ENCODE results near the gene TMSB10.
"Not testable (repeated sequence)": the region's sequence is repeated elsewhere in the genome, so short reads cannot be mapped to it uniquely, and the experiment has no call there.

The TMSB10 gene

DNA sequence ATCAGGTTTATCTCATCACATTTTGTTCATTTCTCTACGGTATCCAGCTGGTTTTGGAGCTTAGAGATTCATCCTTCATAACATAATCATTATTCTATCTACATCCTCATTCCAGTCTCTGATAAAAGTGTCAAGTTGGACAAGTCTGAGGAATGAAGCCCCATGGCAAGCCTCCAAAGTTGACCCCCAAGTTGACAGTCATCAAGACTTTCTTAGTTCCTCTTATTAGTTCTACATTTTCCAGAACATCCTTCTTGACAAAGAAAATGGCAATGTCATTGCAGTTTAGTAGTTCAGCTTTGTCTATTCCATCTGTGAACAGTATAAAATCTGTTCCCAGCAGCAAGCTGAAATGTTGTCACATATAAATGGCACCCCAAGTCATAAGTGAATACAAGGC lies 4.5 kb upstream of the TMSB10 start:
- in situ Hi-C loops (cut with HindIII; ENCODE audit: low sequenced_read_pairs), result loop anchor here (5.0 to 10.0 kb wide), 2 partner anchors 74 to 94 kb away; partner anchors contain the start of gene KCMF1

DNA sequence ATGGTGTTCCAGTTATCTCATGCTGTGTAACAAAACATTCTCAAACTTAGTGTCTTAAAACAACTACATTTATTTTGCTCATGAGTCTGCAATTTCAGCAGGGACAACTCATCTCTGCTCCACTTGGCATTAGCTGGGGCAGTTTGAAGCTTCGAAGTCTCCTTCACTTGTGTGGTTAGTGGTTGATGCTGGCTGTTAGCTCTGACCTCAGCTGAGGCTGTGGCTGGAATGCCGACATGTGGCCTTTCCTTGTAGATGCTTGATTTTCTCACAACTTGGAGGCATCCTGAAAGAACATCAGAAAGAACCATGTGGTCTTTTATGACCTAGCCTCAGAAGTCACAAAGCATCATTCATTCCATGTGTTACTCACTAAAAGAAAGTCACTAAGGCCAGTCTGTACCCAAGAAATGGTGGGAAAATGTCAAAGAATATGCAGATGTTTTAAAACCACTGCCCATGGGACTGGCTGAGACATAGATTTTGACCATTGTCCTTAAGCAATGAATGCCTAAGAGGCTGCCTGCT lies 3.8 kb upstream of the TMSB10 start:
- in situ Hi-C loops (cut with HindIII; ENCODE audit: low sequenced_read_pairs), result loop anchor here (5.0 to 10.0 kb wide), 2 partner anchors 73 to 94 kb away; partner anchors contain the start of gene KCMF1

DNA sequence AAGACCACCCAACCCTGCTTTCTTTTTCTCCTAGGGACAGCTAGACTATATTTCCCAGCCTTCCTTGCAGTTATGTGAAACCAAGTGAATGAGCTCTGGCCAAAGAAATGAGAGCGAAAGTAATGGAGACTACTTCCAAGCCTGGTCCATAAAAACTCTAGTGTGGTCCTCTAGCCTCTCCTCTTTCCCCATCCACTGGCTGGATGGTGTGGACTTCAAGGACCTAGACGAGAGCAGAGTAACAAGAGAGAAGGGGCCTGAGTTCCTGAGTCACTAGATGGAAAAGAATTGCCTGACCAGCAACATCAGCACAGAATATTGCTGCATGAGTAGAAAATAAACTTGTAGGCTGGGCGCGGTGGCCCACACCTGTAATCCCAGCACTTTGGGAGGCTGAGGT lies 2.9 kb upstream of the TMSB10 start:
- in situ Hi-C loops (cut with HindIII; ENCODE audit: low sequenced_read_pairs), result loop anchor here (5.0 to 10.0 kb wide), 2 partner anchors 72 to 95 kb away; partner anchors contain the start of gene KCMF1

DNA sequence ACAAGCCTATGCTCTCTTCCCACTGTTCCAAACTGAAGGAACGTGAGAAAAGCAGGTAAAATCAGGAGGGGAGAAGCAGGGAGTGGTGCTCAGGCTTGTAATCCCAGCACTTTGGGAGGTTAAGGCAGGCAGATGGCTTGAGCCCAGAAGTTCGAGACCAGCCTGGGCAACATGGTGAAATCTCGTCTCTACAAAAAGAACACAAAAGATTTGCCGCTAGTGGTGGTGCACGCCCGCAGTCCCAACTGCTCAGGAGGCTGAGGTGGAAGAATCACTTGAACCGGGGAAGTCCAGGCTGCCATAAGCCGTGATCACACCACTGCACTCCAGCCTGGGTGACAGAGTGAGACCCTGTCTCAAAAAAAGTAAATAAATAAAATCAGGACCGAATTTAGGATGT lies 1.3 kb upstream of the TMSB10 start:
- in situ Hi-C loops (cut with HindIII; ENCODE audit: low sequenced_read_pairs), result loop anchor here (5.0 to 10.0 kb wide), 2 partner anchors 71 to 97 kb away; partner anchors contain the start of gene KCMF1

DNA sequence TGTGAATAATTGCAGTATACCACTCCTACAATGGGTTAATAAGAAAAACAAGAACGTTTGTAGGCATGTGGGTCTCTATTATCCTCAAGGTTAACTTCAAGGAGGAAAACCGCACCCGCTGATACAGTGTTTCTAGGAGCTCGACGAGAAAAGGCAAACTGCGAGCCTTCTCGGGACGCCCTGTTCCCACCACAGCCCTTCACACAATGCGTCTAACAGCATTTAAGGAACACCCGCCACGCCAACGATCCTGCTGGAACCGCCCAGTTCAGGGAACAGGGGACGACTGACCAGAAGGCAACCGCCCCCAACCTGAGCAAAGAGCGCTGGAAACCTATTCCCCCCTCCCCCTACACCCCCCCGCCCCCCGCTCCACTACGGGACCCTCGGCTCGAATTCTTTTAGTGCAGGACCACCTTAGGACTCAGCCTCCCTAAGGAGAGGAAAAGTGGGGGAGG lies 710 bp upstream of the TMSB10 start:
- in situ Hi-C loops (cut with HindIII; ENCODE audit: low sequenced_read_pairs), result loop anchor here (5.0 to 10.0 kb wide), 2 partner anchors 70 to 97 kb away; partner anchors contain the start of gene KCMF1

DNA sequence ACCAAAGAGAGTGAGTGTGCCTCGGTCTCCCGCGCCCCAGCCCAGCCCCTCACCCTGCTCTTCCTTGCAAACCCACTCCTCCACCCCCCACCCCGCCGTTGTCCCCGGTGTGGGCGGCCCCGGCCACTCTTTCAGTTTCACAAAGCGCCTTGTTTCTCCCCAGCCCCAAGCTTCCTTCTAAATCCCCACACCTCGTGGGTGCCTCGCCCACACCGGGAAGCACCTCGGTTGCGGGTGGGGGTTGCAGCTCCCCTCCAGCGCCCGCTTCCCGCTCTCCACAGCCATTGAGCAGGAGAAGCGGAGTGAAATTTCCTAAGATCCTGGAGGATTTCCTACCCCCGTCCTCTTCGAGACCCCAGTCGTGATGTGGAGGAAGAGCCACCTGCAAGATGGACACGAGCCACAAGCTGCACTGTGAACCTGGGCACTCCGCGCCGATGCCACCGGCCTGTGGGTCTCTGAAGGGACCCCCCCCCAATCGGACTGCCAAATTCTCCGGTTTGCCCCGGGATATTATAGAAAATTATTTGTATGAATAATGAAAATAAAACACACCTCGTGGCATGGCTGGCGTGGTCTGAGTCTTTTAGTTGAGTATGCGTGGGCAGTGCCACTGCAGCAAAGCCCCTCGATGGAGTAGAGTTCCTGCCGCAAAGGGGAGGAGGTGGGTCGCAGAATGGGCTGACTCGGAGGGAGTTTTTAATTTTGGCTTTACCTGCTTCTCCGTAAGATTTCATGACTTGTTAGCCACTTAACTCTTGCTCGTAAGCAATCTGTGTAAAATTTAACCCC lies 848 bp downstream of the TMSB10 start:
- in situ Hi-C loops (cut with HindIII; ENCODE audit: low sequenced_read_pairs), result loop anchor here (10.0 kb wide), 1 partner anchor 68 kb away; the partner anchor contains the start of gene KCMF1

DNA sequence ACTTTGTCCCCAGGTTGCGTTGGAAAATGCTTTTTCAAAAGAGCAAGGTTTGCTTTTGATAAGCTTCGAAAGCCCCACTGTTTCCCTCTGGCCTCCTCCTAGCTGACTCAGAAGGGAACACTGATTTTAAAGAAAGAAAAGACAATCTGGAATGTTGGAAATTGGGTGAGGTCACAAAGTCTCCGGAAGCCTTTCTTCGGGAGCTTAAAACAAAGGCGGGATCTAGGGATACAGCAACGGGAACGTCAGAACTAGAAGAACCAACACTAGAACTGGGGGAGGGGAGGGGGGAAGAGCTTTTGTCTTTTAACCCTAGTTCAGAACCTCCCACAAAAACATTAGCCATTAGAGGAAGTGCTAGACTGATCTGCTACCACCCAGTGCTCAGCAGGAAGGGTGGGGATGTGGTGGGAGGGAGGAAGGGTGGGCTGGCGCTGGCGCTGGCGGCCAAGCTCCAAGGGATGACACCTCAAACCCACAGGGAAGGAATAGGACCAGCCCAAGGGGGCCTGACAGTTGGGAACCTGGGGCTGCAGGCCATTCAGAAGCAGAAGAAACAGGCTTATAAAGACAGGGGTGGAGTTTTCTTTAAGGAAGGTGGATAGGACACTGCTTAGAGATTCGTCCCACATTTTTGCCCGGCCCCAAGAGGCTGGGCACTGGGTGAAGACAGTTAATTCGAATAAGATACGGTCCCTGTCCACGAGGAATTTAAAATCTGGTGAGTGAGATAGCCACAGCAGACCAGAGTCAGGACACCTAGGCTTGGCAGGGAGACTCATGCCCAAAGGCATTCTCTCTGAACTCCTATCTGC lies 1.7 kb downstream of the TMSB10 start:
- in situ Hi-C loops (cut with HindIII; ENCODE audit: low sequenced_read_pairs), result loop anchor here (10.0 kb wide), 1 partner anchor 68 kb away; the partner anchor contains the start of gene KCMF1

DNA sequence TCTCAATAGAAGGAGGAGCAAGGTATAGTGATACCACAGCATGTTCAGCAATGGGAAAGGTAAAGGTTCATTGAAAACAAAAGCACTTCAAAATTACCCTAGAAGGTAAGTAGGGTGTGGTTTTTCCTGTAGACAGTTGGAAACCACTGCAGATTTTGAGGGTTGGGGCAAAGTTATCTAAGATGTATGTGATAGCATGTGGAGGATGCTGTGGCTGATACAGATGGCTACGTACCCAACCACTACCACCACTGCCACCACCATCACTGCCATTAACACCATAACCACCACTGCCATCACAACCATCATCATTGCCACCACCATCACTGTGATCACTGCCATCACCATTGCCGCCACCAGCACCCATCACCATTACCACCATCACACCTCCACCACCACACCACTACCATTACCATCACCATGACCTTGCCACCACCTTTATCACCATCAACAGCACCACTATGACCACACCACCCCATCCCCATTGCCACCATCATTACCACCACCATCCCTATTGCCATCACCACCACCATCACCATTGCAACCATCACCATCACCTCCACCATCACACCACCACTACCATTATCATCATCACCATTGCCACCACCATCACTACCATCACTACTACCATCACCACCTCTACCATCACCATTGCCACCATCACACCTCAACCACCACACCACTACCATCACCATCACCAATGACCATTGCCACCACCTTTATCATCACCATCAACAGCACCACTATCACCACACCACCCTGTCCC lies 3.7 kb downstream of the TMSB10 start:
- in situ Hi-C loops (cut with HindIII; ENCODE audit: low sequenced_read_pairs), result loop anchor here (10.0 kb wide), 1 partner anchor 66 kb away; the partner anchor contains the start of gene KCMF1

DNA sequence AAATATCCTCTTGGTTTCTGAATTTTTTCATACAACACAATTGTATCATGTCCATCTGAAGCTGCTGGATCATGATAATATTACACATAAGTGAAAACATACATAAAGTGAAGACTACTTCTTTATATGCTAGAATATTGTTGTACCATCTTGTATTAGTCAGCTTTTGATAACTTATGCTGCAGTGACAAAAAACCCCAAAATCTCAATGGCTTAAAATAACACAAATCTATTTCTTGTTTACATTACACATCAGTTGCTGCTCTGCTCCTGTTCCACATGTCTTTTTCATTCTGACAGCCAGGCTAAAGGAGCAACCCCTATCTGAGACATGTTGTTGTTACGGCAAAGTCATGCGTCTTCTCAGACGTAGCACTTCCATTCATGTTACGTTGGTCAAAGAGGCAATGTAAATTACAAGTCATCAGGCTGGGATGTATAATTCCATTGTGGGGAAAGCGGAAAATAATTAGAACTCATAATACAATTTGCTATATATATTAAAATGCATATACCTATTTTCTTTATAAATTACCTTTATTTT lies 5.8 kb downstream of the TMSB10 start:
- in situ Hi-C loops (cut with HindIII; ENCODE audit: low sequenced_read_pairs), result no loop called here

DNA sequence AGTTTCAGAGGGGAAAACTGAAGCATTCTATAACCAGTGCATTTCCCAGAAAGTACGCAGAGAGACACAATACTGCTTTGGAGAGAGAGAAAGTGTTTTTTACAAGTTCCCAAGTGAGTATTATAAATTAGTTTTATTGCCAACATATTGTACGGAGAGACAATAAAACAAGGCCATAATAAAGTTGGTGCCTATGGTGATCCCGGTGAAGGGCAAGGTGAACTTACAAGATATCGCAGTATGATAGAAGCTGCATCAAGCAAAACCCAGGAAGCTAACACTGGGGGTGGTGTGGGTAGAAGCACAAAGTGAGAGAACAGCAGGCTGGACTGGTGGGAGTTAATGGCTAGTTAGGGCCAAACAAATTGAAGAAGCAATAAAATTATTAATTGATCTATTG lies 7.5 kb downstream of the TMSB10 start:
- in situ Hi-C loops (cut with HindIII; ENCODE audit: low sequenced_read_pairs), result no loop called here

DNA sequence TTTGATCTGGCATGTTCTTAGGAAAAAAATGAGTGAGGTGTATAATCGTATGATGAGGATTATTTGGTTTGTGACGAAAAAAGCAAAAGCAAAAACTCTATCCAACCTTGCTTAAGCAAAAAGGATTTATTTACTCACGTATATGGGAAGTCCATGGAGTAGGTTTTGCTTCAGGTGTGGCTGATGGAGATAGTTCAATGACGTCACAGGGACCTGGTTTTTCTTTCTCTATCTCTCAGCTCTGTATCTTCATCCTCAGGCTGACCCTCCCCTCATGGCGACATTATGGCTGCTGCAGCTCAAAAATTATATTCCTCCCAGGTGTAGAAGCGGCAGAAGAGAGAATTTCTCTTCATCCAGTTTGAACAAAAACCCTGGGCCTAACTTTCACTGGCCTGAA lies 8.9 kb downstream of the TMSB10 start:
- in situ Hi-C loops (cut with HindIII; ENCODE audit: low sequenced_read_pairs), result no loop called here

DNA sequence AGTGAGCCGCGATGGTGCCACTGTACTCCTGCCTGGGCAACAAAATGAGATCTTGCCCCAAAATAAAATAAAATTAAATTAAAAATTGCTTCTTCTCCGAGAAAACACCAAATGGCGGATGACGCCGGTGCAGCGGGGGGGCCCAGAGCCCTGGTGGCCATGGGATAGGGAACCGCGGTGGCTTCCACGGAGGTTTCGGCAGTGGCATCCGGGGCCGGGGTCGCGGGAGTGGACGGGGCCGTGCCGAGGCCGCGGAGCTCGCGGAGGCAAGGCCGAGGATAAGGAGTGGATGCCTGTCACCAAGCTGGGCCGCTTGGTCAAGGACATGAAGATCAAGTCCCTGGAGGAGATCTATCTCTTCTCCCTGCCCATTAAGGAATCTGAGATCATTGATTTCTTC lies 10.2 kb downstream of the TMSB10 start:
- in situ Hi-C loops (cut with HindIII; ENCODE audit: low sequenced_read_pairs), result not testable (repeated sequence)

DNA sequence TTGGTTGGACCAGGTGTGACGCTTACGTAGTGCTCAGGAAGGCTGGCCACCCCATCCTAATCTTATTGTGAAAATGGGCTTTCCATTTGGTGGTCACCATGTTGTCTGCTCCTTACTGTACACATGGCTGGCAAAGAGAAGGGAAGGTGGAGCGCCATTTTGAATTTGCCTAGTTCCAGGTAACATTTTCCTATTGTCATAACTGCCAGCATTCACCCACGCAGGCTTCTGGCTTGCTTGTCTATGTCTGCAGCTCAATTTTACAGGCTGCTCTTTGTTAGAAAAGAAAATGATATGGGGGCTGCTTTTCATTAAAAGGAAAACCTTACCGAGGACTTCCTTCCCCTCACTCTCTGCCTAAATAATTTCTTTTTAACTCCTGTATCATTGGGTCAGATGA lies 12.4 kb downstream of the TMSB10 start:
- in situ Hi-C loops (cut with HindIII; ENCODE audit: low sequenced_read_pairs), result not testable (repeated sequence)

DNA sequence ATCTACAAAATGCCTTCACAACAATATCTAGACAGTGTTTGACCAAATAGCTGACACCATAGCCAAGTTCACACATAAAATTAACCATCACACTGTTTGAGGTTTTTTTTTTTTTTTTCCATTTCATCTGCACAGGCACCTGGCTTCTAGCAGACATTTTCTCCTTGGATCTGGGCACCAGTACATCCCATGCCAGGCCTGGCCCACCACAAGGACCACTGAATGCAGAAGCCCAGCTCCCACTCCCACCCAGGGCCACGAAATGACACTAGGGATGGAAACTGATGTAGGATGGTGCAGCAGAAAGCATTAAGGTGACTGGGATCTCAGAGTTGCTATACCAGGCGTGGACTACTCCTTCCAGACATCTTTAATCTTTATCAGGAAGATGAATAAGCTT lies 13.0 kb downstream of the TMSB10 start:
- in situ Hi-C loops (cut with HindIII; ENCODE audit: low sequenced_read_pairs), result no loop called here

DNA sequence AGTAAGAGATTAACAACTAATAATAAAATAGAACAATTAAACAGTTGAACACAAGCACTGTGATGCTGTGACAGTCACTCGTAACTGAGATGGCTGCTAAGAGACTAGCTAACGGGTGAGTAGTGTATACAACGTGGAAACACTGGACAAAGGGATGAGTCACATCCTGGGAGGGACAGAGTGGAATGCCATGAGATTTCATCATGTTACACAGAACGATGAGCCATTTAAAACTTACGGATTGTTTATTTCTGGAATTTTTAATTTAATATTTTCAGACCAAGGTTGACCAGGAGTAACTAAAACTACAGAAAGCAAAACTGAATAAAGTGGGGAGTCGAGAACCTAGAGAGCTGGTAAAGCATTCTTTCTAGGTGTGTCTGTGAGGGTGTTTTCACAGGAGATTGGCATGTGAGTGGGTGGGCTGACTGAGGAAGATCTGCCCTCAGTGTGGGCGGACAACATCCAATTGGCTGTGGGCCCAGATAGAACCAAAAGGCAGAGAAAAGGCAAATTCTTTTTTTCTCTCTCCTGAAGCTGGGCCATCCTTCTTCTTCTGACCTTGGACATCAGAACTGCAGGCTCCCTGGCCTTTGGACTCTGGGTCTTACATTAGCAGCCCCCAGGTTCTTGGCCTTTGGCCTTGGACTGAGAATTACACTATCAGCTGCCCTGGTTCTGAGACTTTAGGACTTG lies 14.6 kb downstream of the TMSB10 start:
- in situ Hi-C loops (cut with HindIII; ENCODE audit: low sequenced_read_pairs), result no loop called here

DNA sequence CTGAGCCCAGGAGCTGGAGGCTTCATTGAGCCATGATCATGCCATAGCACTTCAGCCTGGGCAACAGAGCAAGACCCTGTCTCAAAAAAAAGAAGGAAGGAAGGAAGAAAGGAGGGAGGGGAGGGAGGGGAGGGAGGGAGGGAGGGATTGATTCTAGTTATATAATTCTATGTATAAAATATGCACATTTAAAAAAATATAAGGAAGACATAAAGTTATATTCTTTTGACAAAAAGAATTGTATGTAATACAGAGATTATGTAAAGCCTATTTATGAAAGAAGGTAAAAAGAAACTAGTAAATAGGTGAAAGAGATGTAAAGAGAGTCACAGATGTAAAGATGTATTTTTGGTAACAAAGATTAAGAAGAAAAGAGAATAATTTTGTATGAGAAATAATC lies 17.6 kb downstream of the TMSB10 start:
- in situ Hi-C loops (cut with HindIII; ENCODE audit: low sequenced_read_pairs), result no loop called here

DNA sequence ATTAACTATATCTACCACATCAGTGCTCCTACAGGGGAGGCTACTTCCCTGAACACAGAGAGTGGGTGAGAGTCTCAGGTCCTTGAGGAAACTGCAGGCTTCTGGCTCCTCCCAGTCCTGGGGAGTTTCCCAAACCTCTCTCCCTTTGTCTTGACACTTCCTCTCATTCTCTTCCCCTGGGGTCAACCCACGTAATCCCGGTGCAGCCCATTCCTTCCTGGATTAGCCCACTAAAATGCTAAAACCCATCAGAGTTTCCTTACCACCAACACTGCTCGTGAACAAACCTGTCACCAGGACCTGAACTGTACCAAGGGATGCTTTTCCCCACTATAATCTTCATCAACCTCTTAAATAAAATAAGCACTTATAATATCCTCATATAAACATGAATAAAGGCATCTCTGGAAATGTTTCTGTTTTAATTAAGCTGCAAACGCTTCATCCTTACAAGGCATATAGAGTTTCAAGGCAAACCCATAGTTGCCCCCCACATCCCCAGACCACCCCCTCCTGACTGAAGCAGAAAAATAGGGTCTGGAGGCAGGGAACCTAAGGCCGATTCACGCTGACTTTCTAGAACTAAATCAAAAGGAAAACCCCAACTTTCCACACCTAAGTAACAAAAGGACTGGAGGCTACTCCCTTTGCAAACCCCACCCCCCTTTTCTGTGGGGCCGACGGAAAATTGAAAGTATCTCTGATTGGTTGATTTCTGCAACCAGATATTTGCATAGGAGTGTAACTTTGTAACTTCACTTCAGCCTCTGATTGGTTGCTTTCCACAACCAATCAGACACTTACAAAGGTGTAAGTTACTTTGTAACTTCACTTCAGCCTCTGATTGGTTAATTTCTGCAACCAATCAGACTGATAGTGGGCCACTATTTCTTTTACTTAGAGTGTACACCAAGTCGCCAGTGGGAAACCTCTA lies 19.0 kb downstream of the TMSB10 start:
- in situ Hi-C loops (cut with HindIII; ENCODE audit: low sequenced_read_pairs), result loop anchor here (5.0 kb wide), 1 partner anchor 82 kb away; no protein-coding TSS in a partner anchor

DNA sequence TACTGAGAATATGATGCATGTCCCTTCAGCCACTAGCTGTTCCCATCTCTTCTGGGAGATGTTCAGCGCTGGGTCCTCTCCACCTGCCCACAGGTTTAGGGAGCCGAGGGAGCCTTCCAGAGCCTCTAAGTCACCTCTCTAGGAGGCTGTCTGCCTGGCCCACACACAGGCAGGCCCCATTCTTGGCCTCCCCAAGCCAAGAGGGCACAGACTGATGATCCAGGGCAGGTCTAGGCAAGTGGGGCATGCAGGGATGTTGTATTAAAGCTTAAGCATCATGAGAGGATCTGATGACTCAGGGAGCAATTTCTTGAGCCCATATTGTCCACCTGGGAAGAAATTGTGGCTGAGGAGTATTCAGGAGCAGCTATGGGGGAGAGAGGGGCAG lies 19.9 kb downstream of the TMSB10 start:
- in situ Hi-C loops (cut with HindIII; ENCODE audit: low sequenced_read_pairs), result loop anchor here (5.0 kb wide), 1 partner anchor 83 kb away; no protein-coding TSS in a partner anchor

Data from DLD1 (cell line).